HL-60 (cell line): ENCODE measurements around the gene ELL2.

ENCODE experiments used
- CTCF ChIP-seq: IDR thresholded peaks from one replicate; pipeline ENCODE4 v1.5.1; 2011; ENCODE audit warnings: low read length, control low read depth, inconsistent platforms; ENCODE audit not compliant: insufficient read depth
- POLR2AphosphoS5 ChIP-seq: IDR thresholded peaks from 2 replicates; pipeline ENCODE4 v1.6.1; 2012; ENCODE audit warnings: low read depth

- no peak for TF ChIP-seq CTCF
- TF ChIP-seq POLR2AphosphoS5, result no peak
These were observed 47.5 kb upstream of the ELL2 start for GRCh38 chr5:96008987-96009647.
